Pancreas (tissue), 10 donors: ENCODE data around the gene KLK1. TPM values are rescaled to one million over a fixed set of nuclear protein-coding genes. Genes with fewer than 3 reads are reported as not detected.

Experiments
- ATAC-seq, 4 donors: fragments of 200-7000 bp; cut with Tn5 transposase; one replicate each; pipeline versions ENCODE4 v1.8.0 to v1.9.1; 2020; ENCODE audit warnings: mild to moderate bottlenecking in 4 of 4, moderate library complexity in 4 of 4
- DNase-seq, 6 donors: peaks; one replicate each; pipeline ENCODE4 v3.0.0-alpha.2; 2020
- FAIRE-seq: peaks from 2 replicates; lab custom pipeline; 2012; peaks lifted over from hg19 to GRCh38; lab: Jason Lieb, UNC
- H3K27ac ChIP-seq, 4 donors: fragments of 200-600 bp; sonication (generic); 1 replicate in 3 of 4; 2 replicates in 1 of 4; pipeline versions ENCODE4 v1.5.0 to v1.8.0; 2020
- H3K27me3 ChIP-seq, 4 donors: fragments of 200-600 bp; one replicate each; pipeline ENCODE4 v1.8.0; 2021
- H3K36me3 ChIP-seq, 3 donors: fragments of 200-600 bp; sonication (generic) in 1 of 3; one replicate each; pipeline versions ENCODE4 v1.5.0 to v1.8.0; 2020 to 2021
- H3K4me1 ChIP-seq, 3 donors: fragments of 200-600 bp; one replicate each; pipeline ENCODE4 v1.8.0; 2021
- H3K4me3 ChIP-seq, 4 donors: fragments of 200-600 bp; sonication (generic) in 2 of 4; one replicate each; pipeline versions ENCODE4 v1.5.0 to v1.8.0; 2020 to 2021
- H3K9me3 ChIP-seq, 4 donors: fragments of 200-600 bp; one replicate each; pipeline ENCODE4 v1.8.0; 2021
- WGBS, 2 donors: extraction: QIAGEN DNeasy Blood & Tissue Kit; methylation state at CpG; one replicate each; pipeline ENCODE4 v1.1.7; 2013; 5-methylcytosine and 5-hydroxymethylcytosine counted together
- intact Hi-C, 3 donors: fragments of 100-400 bp; cut with DNase I; formaldehyde crosslinking; loops; one replicate each; pipeline versions ENCODE4 v1.11.1 to v1.14.2; 2022
- polyA plus RNA-seq, 2 donors: library from polyadenylated mRNA; stranded (reverse); fragments of 200-250 nt; gene quantifications; one replicate each; pipeline ENCODE4 v1.2.3, GENCODE V29; 2013
- total RNA-seq, 6 donors: library from RNA; stranded (reverse); fragmentation: NEBNext Ultra II Directional in 4 of 6; extraction: Animal tissue kit (Norgen Biotek cat#: 25700) in 4 of 6; gene quantifications; one replicate each; pipeline versions ENCODE4 v1.2.1 to v1.2.4, GENCODE V29; 2021 to 2023
- TF ChIP-seq, protein P1 (sequence below), 4 donors: fragments of 200-600 bp; sonication (generic) in 3 of 4; IDR thresholded peaks; one replicate each; pipeline versions ENCODE4 v1.5.0 to v1.8.0; 2021; ENCODE audit warnings: antibody characterized with exemption in 4 of 4
- donor health status: healthy with polysubstance abuse.
- donor health status: DM: no; HTN: no; CAD: no; lungs with moderate emphysema.
- donor health status: DM: no; HTN: no; CAD: no.
- donor health status: control.
- donor health status: control.
- donor health status: Bipolar disorder and iron deficiency.
- donor health status: DM: yes; HTN: yes; CAD: no.
- donor health status: DM: no; HTN: no; CAD: no.
- donor health status: DM: no; HTN: no; CAD: no.
- donor health status: DM: yes; HTN: yes; CAD: no.

Gene KLK1
- total and polyA plus RNA-seq, 8 donors, result 607 to 1,981 (median 800) TPM

DNA sequence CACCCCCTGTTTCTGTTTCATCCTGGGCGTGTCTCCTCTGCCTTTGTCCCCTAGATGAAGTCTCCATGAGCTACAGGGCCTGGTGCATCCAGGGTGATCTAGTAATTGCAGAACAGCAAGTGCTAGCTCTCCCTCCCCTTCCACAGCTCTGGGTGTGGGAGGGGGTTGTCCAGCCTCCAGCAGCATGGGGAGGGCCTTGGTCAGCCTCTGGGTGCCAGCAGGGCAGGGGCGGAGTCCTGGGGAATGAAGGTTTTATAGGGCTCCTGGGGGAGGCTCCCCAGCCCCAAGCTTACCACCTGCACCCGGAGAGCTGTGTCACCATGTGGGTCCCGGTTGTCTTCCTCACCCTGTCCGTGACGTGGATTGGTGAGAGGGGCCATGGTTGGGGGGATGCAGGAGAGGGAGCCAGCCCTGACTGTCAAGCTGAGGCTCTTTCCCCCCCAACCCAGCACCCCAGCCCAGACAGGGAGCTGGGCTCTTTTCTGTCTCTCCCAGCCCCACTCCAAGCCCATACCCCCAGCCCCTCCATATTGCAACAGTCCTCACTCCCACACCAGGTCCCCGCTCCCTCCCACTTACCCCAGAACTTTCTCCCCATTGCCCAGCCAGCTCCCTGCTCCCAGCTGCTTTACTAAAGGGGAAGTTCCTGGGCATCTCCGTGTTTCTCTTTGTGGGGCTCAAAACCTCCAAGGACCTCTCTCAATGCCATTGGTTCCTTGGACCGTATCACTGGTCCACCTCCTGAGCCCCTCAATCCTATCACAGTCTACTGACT, 31.2 kb upstream of the KLK1 start, which contains the start of gene KLK3:
Gene KLK3, plus strand, starts transcription at position 280 of the 775 bp plus-strand sequence. Its CDS starts 41 bp downstream, at position 321.
- H3K4me3 ChIP-seq, result no peak within 1 kb of the TSS
- H3K36me3 ChIP-seq, result no peaks in the 10 kb centered on the region
- TF ChIP-seq, protein P1, sequence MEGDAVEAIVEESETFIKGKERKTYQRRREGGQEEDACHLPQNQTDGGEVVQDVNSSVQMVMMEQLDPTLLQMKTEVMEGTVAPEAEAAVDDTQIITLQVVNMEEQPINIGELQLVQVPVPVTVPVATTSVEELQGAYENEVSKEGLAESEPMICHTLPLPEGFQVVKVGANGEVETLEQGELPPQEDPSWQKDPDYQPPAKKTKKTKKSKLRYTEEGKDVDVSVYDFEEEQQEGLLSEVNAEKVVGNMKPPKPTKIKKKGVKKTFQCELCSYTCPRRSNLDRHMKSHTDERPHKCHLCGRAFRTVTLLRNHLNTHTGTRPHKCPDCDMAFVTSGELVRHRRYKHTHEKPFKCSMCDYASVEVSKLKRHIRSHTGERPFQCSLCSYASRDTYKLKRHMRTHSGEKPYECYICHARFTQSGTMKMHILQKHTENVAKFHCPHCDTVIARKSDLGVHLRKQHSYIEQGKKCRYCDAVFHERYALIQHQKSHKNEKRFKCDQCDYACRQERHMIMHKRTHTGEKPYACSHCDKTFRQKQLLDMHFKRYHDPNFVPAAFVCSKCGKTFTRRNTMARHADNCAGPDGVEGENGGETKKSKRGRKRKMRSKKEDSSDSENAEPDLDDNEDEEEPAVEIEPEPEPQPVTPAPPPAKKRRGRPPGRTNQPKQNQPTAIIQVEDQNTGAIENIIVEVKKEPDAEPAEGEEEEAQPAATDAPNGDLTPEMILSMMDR (IDR thresholded peaks at IDR 0.05), result no peak
- WGBS, 2 donors, result 74 to 79% methylated on average over 7 to 9 of the region's 9 CpGs
- no peak for ATAC-seq
- FAIRE-seq, result no peak
- no peaks in the 10 kb centered on the region for H3K4me1 ChIP-seq
- no peak for DNase-seq
- H3K27ac ChIP-seq, result no peak within 1 kb of the TSS
- intact Hi-C loops, result no loop called here
- no peaks in the 10 kb centered on the region for H3K27me3 ChIP-seq
- no peaks in the 10 kb centered on the region for H3K9me3 ChIP-seq

DNA sequence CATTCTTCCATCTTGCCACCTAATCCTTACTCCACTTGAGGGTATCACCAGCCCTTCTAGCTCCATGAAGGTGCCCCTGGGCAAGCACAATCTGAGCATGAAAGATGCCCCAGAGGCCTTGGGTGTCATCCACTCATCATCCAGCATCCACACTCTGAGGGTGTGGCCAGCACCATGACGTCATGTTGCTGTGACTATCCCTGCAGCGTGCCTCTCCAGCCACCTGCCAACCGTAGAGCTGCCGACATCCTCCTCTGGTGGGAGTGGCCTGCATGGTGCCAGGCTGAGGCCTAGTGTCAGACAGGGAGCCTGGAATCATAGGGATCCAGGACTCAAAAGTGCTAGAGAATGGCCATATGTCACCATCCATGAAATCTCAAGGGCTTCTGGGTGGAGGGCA, 28.0 kb upstream of the KLK1 start:
- ATAC-seq, result no peak
- H3K4me3 ChIP-seq, result no peak overlapping the region
- H3K27me3 ChIP-seq, result no peaks in the 10 kb centered on the region
- H3K36me3 ChIP-seq, result no peaks in the 10 kb centered on the region
- no peak for DNase-seq
- no peaks in the 10 kb centered on the region for H3K4me1 ChIP-seq
- TF ChIP-seq, protein P1 (IDR thresholded peaks at IDR 0.05), result no peak
- no peak for FAIRE-seq
- intact Hi-C loops, result no loop called here
- 77 to 84% methylated on average over 4 of the region's 4 CpGs for whole genome bisulfite sequencing, 2 donors
- H3K27ac ChIP-seq, result no peak overlapping the region
- H3K9me3 ChIP-seq, result no peaks in the 10 kb centered on the region

DNA sequence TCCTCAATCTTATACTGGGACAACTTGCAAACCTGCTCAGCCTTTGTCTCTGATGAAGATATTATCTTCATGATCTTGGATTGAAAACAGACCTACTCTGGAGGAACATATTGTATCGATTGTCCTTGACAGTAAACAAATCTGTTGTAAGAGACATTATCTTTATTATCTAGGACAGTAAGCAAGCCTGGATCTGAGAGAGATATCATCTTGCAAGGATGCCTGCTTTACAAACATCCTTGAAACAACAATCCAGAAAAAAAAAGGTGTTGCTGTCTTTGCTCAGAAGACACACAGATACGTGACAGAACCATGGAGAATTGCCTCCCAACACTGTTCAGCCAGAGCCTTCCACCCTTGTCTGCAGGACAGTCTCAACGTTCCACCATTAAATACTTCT, 27.2 kb upstream of the KLK1 start:
- no peak for DNase-seq
- no peaks in the 10 kb centered on the region for H3K4me1 ChIP-seq
- no peaks in the 10 kb centered on the region for H3K9me3 ChIP-seq
- H3K27me3 ChIP-seq, result no peaks in the 10 kb centered on the region
- TF ChIP-seq, protein P1 (IDR thresholded peaks at IDR 0.05), result no peak
- no peak for FAIRE-seq
- ATAC-seq, result no peak
- no peak overlapping the region for H3K27ac ChIP-seq
- no peaks in the 10 kb centered on the region for H3K36me3 ChIP-seq
- intact Hi-C loops, result no loop called here
- no peak overlapping the region for H3K4me3 ChIP-seq
- WGBS, 2 donors, result 32 to 52% methylated on average over 3 of the region's 3 CpGs

DNA sequence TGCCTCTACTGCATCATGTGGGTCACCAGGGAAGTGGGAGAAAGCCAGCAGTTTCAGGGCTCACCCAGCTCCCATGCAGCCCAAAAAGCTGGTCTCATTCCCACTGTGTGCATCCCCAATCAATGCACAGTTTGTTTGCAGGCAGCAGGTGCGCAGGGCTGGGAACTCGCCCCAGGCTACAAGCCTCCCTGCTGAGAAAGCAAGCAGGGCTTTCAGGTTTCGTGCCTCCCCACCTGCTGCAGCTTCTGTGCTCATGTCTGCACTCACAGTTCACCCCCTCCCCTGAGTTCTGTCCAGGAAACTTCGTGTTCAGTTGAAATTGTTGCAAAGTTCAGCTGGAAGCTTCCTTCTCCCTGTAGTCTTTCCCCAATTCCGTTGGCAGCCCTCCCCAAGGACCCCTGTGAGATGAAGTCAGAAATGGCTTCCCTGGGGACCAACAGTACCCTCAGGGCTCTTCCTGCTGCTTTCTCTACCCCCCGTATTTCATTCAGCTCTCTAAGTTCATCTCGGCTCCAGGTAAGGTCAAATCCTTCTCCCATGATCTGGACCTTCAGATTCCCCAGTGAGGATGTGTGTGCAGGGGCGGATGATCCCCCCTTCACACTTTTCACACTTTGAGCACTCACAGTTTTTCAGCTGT, 20.8 kb upstream of the KLK1 start:
- no peaks in the 10 kb centered on the region for H3K36me3 ChIP-seq
- no peak overlapping the region for H3K4me3 ChIP-seq
- ATAC-seq (no peak), DNase-seq (no peak), FAIRE-seq (no peak)
- WGBS, 2 donors, result 57 to 64% methylated on average over 8 of the region's 8 CpGs
- intact Hi-C loops, result no loop called here
- TF ChIP-seq, protein P1 (IDR thresholded peaks at IDR 0.05), result no peak
- no peaks in the 10 kb centered on the region for H3K4me1 ChIP-seq
- no peaks in the 10 kb centered on the region for H3K9me3 ChIP-seq
- H3K27me3 ChIP-seq, result no peaks in the 10 kb centered on the region
- H3K27ac ChIP-seq, result no peak overlapping the region
